22Rv1 (cell line): ENCODE data around the gene SLC4A1.

Experiments
- ZFX ChIP-seq: fragments of 450-650 bp; IDR thresholded peaks from 2 replicates; pipeline ENCODE4 v1.6.1; 2017; ENCODE audit warnings: antibody characterized with exemption, borderline replicate concordance
- TF ChIP-seq, protein P1 (sequence below): fragments of 450-650 bp; IDR thresholded peaks from 2 replicates; pipeline ENCODE4 v1.5.1; 2017; ENCODE audit warnings: mild to moderate bottlenecking

DNA sequence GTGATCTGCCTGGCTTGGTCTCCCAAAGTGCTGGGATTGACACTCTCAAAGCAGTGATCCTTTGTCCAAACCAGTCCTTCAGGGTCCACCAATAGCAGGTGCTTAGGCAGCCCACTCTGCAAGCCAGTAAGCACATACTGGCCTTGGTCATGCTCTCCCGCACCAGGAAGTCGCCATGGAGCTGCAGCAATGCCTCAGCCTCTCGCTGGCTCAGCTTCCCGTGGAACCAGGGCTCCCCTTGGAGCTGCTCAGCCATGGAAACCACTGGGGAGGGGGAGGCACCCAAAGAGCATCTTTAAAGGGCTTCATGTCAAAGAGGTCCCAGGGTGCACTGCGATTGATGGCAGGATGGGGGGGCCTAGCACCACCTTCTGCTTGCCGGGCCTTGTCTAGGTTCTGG lies 38.8 kb downstream of the SLC4A1 start:
- TF ChIP-seq, protein P1, sequence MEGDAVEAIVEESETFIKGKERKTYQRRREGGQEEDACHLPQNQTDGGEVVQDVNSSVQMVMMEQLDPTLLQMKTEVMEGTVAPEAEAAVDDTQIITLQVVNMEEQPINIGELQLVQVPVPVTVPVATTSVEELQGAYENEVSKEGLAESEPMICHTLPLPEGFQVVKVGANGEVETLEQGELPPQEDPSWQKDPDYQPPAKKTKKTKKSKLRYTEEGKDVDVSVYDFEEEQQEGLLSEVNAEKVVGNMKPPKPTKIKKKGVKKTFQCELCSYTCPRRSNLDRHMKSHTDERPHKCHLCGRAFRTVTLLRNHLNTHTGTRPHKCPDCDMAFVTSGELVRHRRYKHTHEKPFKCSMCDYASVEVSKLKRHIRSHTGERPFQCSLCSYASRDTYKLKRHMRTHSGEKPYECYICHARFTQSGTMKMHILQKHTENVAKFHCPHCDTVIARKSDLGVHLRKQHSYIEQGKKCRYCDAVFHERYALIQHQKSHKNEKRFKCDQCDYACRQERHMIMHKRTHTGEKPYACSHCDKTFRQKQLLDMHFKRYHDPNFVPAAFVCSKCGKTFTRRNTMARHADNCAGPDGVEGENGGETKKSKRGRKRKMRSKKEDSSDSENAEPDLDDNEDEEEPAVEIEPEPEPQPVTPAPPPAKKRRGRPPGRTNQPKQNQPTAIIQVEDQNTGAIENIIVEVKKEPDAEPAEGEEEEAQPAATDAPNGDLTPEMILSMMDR: no peak
- no peak for TF ChIP-seq ZFX
